GM19372 (cell line): ENCODE measurements around the gene CDC45.
A peak's percentile ranks its signal among the peaks of the same experiment; 100 is the strongest.

Experiments used
- ATAC-seq: cut with Tn5 transposase; IDR thresholded peaks from one replicate; pipeline ENCODE4 v1.9.1; 2021; ENCODE audit warnings: mild to moderate bottlenecking, low read depth, moderate library complexity; ENCODE audit not compliant: unreplicated experiment

CDC45 gene

DNA sequence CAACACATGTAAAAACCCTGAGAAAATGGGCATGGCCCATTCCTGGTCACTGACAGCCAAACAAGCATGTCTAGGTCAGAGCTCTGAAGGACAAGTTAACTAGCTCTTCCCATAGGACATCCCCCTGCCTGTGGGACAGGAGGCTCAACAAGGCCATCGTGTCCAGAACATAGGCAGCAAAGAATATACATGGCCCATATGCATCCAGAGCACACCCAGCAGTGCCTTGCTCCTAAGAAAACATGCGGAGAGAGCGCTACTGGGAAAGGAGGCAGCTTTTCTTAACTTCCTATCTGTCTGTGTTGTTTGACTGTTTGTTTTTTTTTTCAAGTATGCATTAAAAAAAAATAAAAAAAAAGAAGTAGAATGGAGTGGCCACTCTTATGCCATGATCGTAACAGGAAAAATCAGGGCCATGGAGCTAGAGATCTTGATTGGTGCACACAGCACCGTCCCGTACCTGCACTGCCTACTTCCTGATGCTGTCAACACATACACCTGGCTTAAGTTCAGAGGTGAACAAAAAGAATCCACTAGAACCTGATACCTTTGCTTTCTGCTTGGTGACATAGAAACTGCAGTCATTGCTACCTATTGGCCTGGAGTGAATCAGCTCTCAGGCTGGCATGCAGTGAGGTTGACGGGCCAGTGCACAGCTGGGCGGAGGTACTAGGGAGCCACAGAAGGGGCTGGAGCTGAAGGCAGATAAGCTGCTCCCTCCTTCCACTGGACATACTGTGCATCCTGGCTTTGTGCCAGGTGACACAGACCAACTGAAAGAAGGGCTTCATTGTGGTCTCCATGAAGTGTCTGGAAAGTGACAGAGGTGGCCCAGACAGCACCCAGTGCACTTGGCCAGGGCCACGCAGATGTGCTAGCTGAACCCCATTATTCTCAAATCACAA lies 12.6 kb upstream of the CDC45 start:
- no peak for ATAC-seq

DNA sequence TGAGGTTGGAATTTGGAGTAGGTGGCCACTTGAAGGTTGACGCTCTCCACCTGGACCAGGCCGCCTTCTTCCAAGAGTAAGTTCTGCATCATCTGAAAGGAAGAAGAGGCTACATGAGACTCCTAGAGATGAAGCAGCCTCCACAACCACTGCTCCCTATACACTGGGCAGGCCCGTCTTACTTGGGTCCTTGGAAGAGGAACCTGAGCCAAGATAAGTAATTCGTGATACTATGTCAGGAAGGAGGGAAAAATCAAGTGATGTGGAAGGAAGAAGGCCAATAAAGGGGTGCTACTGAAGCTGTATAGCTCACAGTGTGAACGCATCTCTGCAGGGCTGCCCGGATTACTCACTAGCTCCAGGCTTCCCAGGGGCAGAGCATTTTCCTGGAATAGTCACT lies 11.8 kb upstream of the CDC45 start:
- ATAC-seq = no peak

DNA sequence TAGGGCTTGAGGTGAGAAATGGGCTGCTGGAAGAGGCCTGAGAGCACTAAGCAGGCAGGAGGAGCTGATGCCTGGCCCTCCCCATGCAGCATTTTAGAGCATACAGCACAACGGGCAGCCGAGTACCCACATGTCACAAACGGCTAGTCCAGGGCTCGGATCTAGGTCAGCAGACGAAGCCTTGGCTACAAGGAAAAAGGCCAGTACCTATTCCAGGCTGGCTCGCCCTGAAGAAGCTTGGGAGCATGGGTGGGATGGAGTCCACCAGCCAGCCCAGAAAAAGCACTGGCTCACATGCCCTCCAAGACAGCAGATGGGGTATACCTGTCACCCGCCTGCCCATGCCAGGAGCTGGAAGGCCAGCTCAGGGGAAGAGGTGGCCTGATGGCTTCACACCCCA lies 10.3 kb upstream of the CDC45 start:
- no peak for ATAC-seq

DNA sequence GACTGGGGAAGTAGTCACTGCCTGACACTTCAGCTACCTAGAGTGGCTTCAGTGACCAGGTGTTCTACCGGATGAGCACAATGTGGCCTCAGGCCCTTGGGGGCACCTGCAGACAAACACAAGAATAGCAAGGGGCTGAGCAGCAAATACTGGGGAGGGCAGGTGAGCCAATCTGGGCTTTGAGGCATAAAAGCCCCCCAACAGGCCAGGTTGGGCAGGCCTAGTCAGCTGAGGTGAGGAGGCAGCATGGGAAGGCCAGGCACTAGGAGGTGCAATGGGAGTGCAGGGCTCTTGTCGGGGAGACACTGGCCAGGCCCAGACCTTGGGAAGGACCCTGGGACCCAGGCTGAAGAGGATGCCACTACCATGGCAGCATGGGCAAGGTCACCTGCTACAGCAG lies 9.7 kb upstream of the CDC45 start:
- no peak for ATAC-seq

DNA sequence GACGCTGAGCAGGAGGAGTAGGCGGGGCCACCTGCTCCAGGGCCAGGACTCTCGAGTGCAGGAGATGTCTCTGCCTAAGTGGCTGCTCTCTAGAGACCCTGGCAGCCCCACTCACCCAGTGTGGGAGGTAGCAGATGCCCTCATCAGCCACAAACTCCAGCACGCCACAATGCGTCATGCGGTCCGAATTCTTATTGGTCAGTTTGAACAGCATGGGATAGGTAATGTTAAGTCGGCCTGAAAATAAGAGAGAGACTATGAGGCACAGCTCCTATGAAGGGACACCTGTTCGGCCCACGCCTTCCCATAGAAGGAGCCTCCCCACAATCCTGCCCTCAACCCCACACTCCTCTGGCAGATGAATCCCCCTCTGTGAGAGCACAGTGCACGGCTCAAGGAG lies 8.1 kb upstream of the CDC45 start:
- ATAC-seq = no peak

DNA sequence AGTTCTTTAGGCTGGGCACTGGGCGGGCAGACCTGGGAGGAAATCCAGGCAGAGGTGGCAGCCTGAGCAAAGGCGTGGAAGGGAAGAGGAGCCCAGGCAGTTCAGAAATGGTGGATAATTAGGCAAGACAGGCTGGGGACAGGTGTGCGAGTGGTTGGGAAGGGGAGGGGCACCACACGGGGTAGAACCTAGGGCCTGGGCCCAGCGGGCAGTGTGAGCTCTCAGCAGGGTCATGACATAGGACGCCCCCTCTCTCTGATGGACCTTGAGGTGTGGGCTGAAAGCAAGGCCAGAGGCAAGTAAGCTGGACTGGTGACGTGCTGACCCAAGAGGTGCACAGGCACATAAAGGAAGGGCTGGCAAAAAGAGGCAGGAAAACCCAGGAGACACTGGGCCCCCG lies 7.5 kb upstream of the CDC45 start:
- ATAC-seq = no peak

DNA sequence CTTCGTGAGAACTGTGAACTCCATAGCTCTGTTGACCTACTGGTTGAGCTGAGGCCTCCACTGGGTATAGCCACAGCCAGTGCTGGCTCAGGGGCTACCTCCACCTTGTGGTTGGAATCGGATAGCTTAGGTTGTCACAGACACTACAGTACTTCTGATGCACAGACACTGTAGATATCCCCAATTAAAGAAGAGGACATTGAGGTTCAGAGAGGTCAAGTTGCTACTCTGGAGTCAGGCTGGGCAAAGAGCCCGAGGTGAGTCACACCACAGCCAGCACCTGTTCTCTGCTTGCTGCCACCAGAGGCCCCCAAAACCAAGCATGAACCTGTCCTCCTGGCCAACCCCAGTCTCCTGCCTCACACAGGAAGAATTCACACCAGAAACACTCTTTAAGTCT lies 6.1 kb upstream of the CDC45 start:
- no peak for ATAC-seq

DNA sequence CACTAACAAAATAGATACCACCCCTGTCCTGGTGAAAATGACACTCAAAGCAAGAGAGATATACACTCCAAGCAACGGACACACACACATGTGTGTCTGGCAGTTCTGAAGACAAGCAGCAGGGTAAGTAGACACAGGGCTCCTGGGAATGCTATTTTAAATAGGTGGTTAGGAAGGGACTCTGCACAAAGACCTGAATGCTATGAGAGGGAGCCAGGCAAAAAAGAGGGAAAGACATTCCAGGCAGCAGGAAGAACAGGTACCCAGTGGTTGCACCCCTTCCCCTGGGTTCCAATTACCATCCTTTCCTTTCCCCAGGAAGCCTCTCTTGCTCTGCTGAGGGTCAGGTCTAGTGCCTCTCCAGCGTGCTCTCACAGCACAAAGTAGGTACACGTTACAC lies 3.7 kb upstream of the CDC45 start:
- ATAC-seq = no peak

DNA sequence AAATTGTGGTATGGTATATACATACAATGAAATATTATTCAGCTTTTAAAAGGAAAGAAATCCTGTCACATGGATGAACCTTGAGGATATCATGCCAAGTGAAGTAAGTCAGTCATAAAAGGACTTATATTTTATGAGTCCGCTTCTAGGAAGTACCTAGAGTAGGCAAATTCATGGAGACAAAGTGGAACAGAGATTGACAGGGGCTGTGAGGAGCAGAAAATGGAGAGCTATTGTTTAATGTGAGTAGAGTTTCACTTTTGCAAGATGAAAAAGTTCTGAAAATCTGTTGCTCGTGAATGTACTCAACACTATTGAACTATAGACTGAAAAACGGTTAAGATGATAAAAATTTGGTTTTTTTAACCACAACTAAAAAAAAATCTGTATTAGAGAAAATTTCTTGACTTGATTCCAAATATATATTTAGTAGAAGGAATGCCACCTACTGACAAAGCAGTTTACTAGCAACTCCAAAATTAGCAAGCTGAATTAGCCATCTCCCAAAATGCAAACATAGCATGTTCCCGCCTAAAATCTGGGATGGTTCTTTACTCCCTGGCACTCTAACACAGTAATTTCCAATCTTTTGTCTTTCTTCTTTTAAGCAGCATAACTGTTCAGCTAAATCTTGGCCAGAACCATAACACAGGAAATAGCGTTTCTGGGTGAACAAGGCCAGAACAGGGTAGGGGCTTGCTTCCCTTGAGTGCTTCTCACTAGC lies 2.2 kb upstream of the CDC45 start:
- ATAC-seq = no peak

DNA sequence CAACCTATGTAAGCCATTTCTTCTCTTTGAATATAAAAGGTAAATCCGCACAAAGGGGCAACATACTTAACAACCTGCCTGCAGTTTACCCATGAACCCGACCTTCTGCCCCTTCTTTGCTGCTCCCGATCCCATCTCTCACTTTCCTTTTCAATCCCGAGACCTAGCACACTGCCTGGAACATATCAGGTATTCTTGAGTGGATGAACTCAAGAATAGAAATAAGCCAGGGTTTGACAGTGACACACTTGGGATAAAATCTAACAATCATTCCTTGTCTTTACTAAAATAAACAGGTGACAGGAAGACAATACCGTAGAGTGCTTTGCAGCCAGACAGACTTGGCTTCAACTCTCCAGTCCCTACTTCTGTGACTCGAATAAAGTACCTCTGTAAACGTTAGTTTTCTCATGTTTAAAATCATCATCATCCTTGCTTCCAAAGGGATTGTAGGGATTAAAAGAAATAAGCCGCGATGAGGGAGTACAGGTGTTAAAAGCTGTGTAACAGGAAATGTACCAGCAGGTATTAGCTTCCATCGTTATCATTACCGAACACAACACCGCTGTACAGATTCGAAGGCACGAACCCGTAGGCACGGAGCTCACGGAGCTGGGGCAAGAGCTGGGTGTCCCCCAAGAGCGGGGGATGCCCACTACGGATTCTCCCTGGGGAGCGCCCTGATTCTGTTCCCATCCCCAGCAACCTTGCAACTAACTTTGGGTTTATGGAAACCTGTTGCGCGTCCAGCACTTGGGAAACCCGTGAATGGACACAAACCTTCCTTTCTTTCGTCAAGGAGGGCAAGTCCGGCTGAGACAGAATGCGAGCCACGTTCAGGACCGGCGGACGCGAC lies 1.4 kb upstream of the CDC45 start:
- ATAC-seq = no peak

DNA sequence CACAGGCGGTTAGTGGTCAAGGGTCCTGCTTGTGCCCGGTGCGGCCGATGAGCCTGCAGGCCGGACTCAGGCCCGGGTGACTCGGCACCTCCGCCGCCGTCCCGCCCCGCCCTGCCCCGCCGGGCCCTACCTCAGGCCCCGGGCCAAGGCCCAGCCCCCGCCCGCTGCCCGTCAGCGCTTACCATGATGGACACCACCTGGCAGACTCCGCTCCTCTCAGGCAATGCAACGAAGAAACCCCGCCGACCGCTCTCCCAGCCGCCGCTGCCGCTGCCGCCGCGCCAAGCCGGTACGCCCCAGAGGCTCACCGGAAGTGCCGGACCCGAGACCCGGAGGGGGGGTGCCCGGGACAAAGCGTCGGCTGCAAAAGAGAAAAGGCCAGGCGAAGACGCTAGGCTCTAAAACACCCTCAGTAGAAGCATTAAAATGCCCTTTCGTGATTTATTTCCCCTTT lies 792 bp upstream of the CDC45 start, which contains the start of gene UFD1:
UFD1 (minus strand) TSS at position 293 of the 454 bp plus-strand sequence; CDS start at position 185, 108 bp downstream.
- ATAC-seq = peak; percentile 35

DNA sequence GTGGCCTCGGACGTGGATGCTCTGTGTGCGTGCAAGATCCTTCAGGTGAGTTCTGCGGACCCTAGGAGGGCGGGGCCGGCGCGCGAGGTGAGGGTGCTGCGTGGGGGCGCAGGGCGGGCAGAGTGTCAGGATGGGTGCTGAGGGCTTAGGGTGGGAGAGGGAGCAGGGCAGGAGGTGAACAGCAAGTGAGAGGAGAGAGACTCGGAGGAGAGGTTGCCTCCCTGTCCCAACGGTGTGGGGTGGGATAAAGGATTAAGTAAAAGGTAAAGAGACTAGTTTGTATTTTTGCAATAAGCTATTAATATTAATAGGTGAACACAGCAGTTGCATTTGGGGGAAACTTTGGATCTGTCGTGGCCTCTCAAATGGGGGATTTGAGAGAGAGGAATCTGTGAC lies 451 bp downstream of the CDC45 start:
- ATAC-seq = no peak

DNA sequence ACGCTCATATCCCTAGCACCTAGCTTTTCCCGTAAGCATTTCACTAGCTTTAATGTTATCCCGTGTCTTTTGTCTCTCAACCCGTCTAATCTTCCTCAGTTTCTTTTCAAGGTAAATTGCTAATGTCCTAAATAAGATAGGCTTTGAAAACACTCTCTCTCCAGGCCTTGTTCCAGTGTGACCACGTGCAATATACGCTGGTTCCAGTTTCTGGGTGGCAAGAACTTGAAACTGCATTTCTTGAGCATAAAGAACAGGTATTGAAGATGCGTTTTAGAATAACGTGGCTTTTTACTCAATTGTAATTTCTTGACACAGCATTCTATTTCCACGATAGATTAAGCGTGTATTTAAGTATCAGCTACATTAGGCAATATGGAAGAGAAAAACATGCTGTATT lies 1.1 kb downstream of the CDC45 start:
- no peak for ATAC-seq

DNA sequence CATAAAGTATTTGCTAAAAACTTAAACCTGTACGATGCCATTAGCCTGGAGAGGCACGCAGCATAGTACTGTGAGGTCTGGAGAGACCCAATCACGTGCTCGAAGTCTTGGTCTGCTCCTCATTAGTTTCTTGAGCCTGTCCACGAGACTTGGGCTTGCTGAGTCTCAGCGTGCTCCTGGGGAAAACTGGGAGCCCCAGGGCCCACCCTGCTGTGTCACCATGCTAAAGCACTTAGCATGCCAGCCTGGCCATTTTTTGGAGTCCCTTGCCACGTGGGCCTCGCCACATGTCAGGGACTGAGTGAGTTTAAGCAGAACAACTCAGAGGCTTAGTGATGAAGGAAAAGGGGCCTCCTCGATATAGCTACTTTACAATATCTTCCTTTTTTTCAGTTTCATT lies 2.6 kb downstream of the CDC45 start:
- no peak for ATAC-seq

DNA sequence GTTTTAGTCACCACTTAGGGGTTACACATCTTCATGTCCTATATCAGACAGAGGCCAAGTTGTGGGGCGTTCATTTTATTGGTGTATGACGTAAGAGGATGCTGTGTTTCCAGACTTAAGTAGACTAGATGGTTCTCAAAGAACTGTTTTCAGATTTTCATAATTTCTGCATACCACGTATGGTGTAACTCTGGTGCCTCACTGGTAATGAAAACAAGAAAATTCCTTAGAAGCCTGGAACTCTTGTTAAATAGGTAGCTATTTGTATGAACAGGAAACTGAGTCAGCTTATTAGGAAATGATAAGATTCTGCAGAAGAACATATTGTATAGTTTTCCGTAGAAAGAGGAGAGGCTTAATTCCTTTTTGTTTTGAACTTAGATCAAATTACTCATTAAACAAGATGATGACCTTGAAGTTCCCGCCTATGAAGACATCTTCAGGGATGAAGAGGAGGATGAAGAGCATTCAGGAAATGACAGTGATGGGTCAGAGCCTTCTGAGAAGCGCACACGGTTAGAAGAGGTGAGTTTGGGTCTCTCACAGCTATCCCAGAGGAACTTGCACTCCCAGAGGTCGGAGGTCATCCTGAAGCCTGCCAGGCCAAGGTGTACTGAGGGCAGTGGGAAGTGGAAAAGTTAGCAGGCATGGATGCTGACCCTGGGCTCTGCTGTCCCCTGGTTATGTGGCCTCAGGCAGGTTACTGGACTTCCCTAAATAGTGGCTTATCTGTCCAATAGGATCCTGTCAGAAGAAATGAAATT lies 3.9 kb downstream of the CDC45 start:
- no peak for ATAC-seq

DNA sequence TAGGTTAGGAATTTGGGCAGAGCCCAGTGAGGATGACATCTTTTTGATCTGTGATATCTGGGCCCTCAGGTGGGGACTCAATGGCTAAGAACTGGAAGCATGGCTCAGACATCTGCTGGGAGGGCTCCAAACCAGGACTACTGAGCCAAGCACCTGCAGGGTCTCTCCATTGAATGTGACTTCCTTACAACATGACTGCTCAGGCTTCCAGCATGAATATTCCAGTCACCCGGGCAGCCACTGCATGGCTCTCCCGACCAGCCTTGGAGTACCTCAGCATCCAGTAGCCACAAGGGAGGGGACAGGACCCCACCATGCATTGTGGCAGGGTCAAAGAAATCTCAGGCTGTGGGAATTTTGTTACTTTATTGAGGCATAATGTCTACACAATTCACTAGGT lies 8.6 kb downstream of the CDC45 start:
- ATAC-seq = no peak

DNA sequence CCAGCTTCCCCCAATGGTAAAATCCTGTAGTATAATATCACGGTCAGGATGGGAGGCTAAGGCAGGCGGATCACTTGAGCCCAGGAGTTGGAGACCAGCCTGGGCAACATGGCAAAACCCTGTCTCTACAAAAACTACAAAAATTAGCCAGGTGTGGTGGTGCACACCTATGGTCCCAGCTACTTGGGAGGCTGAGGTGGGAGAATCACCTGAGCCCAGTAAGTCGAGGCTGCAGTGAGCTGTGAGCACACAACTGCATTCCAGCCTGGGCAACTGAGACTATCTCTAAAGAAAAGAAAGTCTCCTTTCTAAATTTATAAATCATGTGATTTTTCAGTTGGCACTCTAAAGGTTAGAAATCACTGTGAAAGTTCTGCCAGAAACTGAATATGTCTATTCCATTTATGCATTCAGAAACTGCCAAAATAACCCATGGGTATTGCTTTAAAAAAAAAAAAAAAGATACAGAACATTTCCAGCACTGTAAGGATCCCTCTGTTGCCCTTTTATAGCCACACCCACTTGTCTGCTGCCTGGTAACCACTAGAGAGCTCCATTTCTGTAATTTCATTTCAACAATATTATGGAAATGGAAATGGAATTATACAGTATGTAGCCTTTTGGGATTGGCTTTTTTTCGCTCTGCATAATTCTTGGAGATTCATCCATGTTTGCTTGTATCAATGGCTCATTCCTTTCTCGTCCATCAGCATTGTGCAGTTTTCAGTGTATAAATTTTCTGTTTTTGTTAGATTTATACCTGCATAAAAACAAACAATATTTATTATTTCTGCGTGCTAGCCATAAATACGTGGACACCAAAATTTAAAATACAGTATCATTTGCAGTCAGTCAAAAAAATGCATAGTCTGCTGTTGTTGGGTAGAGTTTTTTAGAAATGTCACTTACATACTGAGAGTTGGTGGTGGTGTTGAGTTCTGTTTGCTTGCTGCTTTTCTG lies 9.4 kb downstream of the CDC45 start:
- ATAC-seq = no peak

DNA sequence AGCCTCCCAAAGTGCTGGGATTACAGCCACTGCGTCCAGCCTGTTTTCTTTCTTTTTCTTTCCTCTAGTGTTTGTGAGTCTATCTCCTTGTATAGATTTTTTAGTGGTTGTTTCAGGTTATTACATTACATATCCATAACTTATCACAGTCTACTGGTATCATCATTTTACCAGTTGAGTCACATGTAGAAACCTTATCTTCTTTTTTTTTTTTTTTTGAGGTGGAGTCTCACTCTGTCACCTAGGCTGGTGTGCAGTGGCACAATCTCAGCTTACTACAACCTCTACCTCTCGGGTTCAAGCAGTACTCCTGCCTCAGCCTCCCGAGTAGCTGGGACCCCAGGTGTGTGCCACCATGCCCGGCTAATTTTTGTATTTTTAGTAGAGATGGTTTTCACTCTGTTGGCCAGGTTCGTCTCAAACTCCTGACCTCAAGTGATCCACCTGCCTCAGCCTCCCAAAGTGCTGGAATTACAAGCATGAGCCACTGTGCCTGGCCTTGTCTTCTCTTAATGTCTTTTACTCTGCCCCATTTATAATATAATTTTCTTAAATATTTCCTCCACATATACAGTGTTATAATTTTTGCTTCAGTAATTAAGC lies 11.0 kb downstream of the CDC45 start:
- no peak for ATAC-seq
